Esophagus (tissue), 2 donors: ENCODE data around the gene MYT1. TPM values are rescaled to one million over a fixed set of nuclear protein-coding genes. Genes with fewer than 3 reads are reported as not detected.
"Not testable (repeated sequence)": the region's sequence is repeated elsewhere in the genome, so short reads cannot be mapped to it uniquely, and the experiment has no call there.

ENCODE experiments used
- H3K27ac ChIP-seq, 2 donors: one replicate each; pipeline ENCODE4 v1.5.1; 2013; ENCODE audit warnings: low read depth in 2 of 2, mild to moderate bottlenecking in 2 of 2, inconsistent platforms in 1 of 2, low read length in 1 of 2, moderate library complexity in 1 of 2
- H3K27me3 ChIP-seq, 2 donors: one replicate each; pipeline ENCODE4 v1.6.1; 2013; ENCODE audit warnings: low read length in 2 of 2, control low read depth in 1 of 2, mild to moderate bottlenecking in 1 of 2; ENCODE audit not compliant: insufficient read depth in 2 of 2, control insufficient read depth in 1 of 2
- H3K36me3 ChIP-seq, 2 donors: one replicate each; pipeline ENCODE4 v1.6.1; 2013; ENCODE audit warnings: low read length in 1 of 2; ENCODE audit not compliant: control insufficient read depth in 2 of 2, insufficient read depth in 2 of 2
- H3K4me1 ChIP-seq, 2 donors: one replicate each; pipeline ENCODE4 v1.6.1; 2013; ENCODE audit warnings: low read length in 1 of 2; ENCODE audit not compliant: control insufficient read depth in 2 of 2, insufficient read depth in 2 of 2
- H3K4me3 ChIP-seq, 2 donors: one replicate each; pipeline ENCODE4 v1.5.1; 2013; ENCODE audit warnings: low read length in 2 of 2, mild to moderate bottlenecking in 2 of 2, low read depth in 1 of 2, moderate library complexity in 1 of 2
- H3K9me3 ChIP-seq, 2 donors: one replicate each; pipeline ENCODE4 v1.6.1; 2013; ENCODE audit warnings: mild to moderate bottlenecking in 2 of 2, low read depth in 1 of 2, low read length in 1 of 2, moderate library complexity in 1 of 2; ENCODE audit not compliant: control insufficient read depth in 2 of 2, insufficient read depth in 1 of 2
- WGBS, 2 donors: extraction: QIAGEN DNeasy Blood & Tissue Kit; methylation state at CpG; one replicate each; pipeline ENCODE4 v1.1.7; 2013; 5-methylcytosine and 5-hydroxymethylcytosine counted together
- polyA plus RNA-seq, 2 donors: library from polyadenylated mRNA; stranded (reverse); fragments of 200-250 nt; gene quantifications; one replicate each; pipeline ENCODE4 v1.2.3, GENCODE V29; 2013
- donor health status: healthy with polysubstance abuse.
- donor health status: Bipolar disorder and iron deficiency.

Gene MYT1
- polyA plus RNA-seq, 2 donors = not detected

DNA sequence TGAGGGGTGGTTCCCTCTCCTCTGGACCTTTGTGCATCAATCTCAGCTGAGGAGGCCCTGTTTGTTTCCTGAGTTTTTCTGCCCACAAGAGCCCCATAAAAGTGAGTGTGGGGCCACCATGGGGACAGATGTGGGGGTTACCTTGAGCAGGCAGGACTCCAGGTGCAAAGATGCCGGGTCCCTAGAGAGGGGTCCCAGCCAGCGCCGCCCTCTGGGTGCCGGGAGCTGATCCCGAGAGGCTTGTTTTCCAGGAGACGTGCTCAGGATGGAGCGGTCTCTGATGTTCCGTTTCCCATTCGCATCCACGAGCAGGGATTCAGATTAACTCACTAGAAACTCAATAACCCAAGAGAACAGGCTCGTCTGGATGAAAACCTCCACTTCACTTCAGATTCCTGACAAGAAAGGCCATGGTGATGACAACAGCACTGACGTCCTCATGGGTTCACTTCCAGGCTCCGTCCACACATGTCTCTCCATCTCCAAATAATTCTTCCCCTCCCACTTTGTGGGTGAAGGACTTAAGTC is 21.9 kb downstream of the MYT1 start:
- H3K4me3 ChIP-seq = no peak overlapping the region
- peaks cover 0 to 2% of the 10 kb centered on the region in 2 donors for H3K9me3 ChIP-seq
- H3K4me1 ChIP-seq = no peaks in the 10 kb centered on the region
- no peak overlapping the region for H3K27ac ChIP-seq
- 90 to 95% methylated on average over 13 of the region's 13 CpGs for WGBS, 2 donors
- H3K36me3 ChIP-seq = no peaks in the 10 kb centered on the region
- H3K27me3 ChIP-seq = no peaks in the 10 kb centered on the region

DNA sequence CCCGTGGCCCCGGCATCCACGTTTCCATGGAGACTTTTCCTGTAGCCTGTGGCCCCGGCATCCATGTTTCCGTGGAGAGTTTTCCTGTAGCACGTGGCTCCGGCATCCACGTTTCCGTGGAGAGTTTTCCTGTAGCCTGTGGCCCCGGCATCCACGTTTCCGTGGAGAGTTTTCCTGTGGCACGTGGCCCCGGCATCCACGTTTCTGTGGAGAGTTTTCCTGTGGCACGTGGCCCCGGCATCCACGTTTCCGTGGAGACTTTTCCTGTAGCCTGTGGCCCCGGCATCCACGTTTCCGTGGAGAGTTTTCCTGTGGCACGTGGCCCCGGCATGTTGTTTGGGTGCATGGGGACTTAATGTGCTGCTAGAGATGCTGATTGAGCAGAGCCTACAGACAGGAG is 23.0 kb downstream of the MYT1 start:
- H3K9me3 ChIP-seq, H3K27ac ChIP-seq, H3K4me3 ChIP-seq, H3K4me1 ChIP-seq, H3K27me3 ChIP-seq, H3K36me3 ChIP-seq: not testable (repeated sequence)
- WGBS, 2 donors = 95 to 96% methylated on average over 24 of the region's 24 CpGs

DNA sequence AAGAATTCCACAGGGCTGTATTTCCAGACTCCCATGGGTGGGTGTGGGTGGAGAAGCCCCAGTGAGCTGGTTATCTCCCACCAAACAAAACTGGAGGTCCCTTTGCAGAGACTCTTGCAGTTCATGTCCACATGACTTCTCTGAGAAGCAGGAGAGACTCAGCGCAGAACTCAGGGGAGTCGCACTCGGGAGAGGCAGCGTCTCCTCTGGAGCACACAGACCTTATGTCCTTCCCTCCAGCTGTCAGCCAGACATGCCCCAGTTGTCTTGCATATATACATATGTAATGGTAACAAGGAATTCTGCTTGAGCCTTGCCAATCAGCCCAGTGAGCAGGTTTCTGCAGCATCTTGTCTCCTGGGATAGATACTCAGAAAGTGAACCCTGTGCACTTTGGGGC is 23.8 kb downstream of the MYT1 start:
- H3K27me3 ChIP-seq = no peaks in the 10 kb centered on the region
- H3K9me3 ChIP-seq = peaks cover 0 to 2% of the 10 kb centered on the region in 2 donors
- 83 to 89% methylated on average over 4 of the region's 4 CpGs for WGBS, 2 donors
- no peak overlapping the region for H3K27ac ChIP-seq
- H3K4me1 ChIP-seq = no peaks in the 10 kb centered on the region
- H3K4me3 ChIP-seq = no peak overlapping the region
- no peaks in the 10 kb centered on the region for H3K36me3 ChIP-seq

DNA sequence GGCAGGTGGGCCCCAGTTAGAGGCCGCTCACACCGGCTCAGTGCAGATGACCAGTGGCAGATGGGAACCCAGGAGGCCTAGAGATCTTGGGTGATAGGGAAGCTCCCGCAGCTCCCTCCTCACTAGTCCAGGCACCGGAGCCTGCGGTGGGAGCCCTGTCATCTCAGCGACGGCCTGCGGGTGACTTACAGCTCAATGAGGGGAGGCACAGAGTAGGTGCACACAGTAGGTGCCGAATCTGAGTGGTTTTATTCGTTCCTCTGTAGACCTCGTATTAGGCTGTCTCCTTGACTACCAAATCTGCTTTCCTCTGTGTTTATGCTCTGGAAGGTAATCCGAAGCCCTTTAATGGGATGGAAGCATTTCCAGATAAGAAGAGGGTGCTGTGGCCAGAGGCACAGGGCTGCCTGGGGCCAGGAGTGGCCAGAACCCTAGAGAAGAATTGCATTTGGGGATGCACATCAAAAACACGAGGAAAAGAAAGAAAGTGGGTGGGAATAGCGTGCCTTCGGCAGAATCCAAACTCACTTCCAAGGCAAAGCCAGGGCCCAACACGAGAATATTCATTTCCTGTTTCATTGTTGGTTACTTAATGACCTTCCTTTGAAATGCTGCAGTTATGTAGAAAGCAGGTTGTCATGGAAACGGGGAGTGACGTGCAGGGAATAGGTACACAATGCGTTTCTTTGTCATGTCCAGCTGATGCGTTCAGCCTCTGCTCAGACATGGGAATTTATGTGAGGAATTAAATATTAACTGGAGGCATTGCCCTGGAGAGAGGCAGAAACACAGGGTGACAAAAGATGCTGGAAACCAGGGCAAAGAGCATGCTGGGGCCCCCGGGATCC is 24.7 kb downstream of the MYT1 start:
- no peaks in the 10 kb centered on the region for H3K27me3 ChIP-seq
- WGBS, 2 donors = 45 to 53% methylated on average over 21 of the region's 21 CpGs
- no peaks in the 10 kb centered on the region for H3K36me3 ChIP-seq
- peaks cover 0 to 2% of the 10 kb centered on the region in 2 donors for H3K9me3 ChIP-seq
- no peak overlapping the region for H3K4me3 ChIP-seq
- H3K27ac ChIP-seq = no peak overlapping the region
- H3K4me1 ChIP-seq = no peaks in the 10 kb centered on the region

DNA sequence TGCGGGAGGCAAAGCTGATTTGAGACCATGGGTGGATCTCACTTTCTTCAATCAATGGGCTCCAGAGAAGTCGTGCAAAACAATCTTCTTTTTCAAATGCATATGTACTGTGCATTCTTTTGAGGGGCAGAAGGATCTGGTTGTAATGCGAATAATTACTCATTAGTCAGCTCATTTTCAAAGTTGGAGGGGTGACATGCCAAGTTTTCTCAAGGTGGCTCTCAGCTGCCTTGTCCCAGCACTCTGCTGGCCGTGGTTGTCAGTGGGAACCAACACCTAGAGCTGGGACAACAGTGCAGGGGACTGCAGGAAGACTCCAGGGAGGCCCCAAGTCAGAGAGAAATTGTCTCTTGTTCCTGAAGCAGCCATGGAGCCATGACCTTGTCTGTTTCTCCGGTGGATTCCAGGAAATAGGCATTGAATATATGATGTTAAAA is 25.3 kb downstream of the MYT1 start:
- peaks cover 0 to 2% of the 10 kb centered on the region in 2 donors for H3K9me3 ChIP-seq
- no peak overlapping the region for H3K27ac ChIP-seq
- no peaks in the 10 kb centered on the region for H3K27me3 ChIP-seq
- no peak overlapping the region for H3K4me3 ChIP-seq
- H3K36me3 ChIP-seq = no peaks in the 10 kb centered on the region
- no peaks in the 10 kb centered on the region for H3K4me1 ChIP-seq
- WGBS, 2 donors = 28 to 41% methylated on average over 5 of the region's 5 CpGs

DNA sequence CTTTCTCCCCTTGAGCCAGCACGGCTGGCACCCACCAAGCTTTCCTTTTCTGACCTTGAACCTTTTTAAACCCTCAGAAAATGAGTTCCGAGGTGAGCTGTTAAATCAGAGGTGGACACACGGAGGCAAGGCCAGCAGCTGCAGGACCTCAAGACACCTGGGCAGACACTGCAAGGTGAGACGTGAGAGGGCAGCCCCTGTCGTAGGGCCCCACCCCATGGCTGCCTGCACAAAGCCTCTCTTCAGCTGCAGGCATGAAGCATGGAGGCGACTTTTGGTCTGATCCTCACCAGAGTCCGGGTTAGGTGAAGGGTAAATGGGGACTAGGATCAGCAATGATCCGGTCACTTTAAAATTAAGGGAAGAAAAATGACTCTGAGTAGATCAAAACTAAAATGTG is 25.7 kb downstream of the MYT1 start:
- Histone ChIP-seq H3K4me3 (no peak overlapping the region), H3K9me3 (peaks cover 0 to 2% of the 10 kb centered on the region in 2 donors), H3K27me3 (no peaks in the 10 kb centered on the region), H3K36me3 (no peaks in the 10 kb centered on the region), H3K4me1 (no peaks in the 10 kb centered on the region), H3K27ac (no peak overlapping the region)
- 54 to 64% methylated on average over 8 of the region's 8 CpGs for WGBS, 2 donors

DNA sequence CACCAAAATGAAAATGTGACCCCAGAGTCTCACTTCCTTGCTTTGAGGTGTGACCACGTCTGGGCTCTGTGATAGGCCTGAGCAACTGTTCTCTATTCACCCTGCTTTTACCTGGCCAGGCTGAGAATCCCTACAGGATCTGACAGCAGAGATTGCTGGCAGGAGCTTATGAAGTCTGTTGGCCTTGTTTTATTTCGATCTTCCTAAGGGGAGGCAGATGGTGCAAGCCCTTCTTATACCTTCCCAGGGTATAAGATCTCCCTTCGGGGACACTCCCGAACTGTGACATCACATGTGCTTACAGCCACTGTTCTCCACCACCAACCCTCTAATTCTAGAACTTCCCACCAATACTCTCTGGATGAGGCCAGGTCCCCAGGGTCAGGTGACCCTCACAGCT is 26.8 kb downstream of the MYT1 start:
- Histone ChIP-seq H3K4me1 (no peaks in the 10 kb centered on the region), H3K4me3 (no peak overlapping the region), H3K9me3 (no peaks in the 10 kb centered on the region), H3K36me3 (no peaks in the 10 kb centered on the region), H3K27me3 (no peaks in the 10 kb centered on the region), H3K27ac (no peak overlapping the region)
- 83 to 85% methylated on average over 4 of the region's 4 CpGs for WGBS, 2 donors

DNA sequence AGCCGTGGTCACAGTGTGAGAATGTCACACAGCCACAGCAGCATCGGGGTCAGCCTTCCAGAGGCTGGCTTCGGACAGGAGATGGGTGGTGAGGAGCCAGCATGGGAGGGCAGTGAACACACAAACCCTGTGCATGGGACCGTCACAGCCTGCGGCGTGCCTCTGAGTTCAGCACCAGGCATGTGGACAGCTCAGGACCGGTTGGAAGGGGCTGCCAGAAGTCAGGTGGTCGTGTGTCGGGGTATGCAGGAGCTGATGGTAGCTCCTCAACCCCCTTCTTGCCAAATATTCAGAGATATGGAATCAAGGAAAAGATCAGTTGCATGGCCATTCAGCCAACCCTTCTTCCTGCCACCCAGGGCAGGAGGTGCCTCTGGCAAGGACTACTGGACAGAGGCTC is 28.2 kb downstream of the MYT1 start:
- H3K4me1 ChIP-seq = no peaks in the 10 kb centered on the region
- no peak overlapping the region for H3K27ac ChIP-seq
- H3K27me3 ChIP-seq = no peaks in the 10 kb centered on the region
- H3K4me3 ChIP-seq = no peak overlapping the region
- H3K36me3 ChIP-seq = no peaks in the 10 kb centered on the region
- no peaks in the 10 kb centered on the region for H3K9me3 ChIP-seq
- WGBS, 2 donors = 35 to 49% methylated on average over 9 of the region's 9 CpGs

DNA sequence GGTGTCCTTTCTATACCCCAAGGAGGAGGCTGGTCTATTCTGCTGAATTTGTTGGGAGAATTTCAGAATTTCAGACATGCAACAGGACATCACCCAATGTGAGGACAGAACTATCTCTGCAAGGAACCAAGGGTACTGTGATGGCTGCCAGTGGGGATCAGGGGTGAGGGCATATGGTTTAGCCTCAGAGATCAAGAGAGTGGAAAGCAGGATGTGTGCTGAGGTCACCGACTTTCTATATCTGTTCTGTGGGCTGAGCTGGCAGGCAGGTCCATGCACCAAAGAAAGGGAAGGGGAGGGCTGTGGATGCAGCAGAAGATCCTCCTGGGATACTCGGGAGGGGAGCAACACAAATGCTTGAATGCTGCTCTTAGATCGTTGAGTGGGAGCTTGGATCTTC is 28.8 kb downstream of the MYT1 start:
- Histone ChIP-seq H3K4me3 (no peak overlapping the region), H3K4me1 (no peaks in the 10 kb centered on the region), H3K36me3 (no peaks in the 10 kb centered on the region), H3K27ac (no peak overlapping the region), H3K27me3 (no peaks in the 10 kb centered on the region), H3K9me3 (no peaks in the 10 kb centered on the region)
- 64% methylated on average over 3 of the region's 3 CpGs for WGBS, 2 donors

DNA sequence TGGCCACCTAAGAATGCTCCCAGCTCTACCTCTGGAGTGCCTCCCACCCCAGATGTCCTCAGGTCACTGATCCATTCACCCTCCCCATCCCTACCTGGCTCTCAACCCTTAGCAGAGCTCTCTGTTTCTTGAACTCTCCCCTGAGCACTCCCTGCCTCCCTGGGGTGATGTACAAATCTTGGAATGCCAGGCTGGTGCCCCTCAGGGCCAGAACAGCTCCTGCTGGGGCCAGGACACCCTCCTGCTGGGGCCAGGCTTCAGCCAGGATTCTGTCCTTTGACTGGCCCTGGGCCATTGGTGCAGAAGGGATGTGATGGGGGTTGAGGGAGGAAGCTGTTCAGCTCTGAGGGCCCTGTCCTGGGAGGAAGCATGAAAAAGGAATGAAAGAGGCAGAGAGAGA is 30.0 kb downstream of the MYT1 start:
- no peak overlapping the region for H3K27ac ChIP-seq
- no peak overlapping the region for H3K4me3 ChIP-seq
- H3K4me1 ChIP-seq = no peaks in the 10 kb centered on the region
- H3K27me3 ChIP-seq = no peaks in the 10 kb centered on the region
- H3K36me3 ChIP-seq = no peaks in the 10 kb centered on the region
- H3K9me3 ChIP-seq = no peaks in the 10 kb centered on the region
